OCI-M1 (cell line): ENCODE results near the gene NR1D1.
"Not testable (repeated sequence)": the region's sequence is repeated elsewhere in the genome, so short reads cannot be mapped to it uniquely, and the experiment has no call there.

Experiments
- DNase-seq: peaks from one replicate; lab custom pipeline; 2025; lab: John Stamatoyannopoulos, UW

The NR1D1 gene

DNA sequence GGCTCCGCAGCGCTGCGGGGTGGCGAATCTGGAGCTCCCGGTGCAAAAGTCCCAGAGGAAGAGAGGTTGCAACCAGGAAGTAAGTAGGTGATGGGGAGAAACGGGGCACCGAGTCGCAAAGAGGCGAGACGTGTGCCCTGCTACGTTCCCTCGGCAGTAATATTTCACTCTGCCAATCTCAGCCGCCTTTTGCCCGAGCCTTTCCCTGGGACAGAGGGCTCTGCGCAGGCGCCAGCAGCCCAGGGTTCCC is at the start of gene NR1D1:
Gene NR1D1, minus strand, starts transcription at position 171 of the 250 bp plus-strand sequence. CDS start 495 bp downstream, outside the sequence.
- DNase-seq = no peak

DNA sequence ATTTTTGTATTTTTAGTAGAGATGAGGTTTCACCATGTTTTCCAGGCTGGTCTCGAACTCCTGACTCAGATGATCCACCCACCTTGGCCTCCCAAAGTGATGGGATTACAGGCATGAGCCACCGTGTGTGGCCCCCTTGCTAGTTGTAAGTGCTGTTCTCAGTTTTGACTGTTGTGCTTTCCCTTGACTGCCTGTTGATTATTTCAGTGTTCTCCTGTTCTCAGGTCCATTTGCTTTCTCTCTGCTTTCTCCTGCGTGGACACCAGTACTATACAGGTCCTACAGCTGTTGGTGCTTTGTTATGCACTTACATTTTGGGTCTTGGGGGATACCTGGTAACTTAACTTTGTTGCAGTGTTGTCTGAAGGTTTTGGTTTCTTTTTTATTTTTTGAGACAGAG is 48.1 kb upstream of the NR1D1 start:
- DNase-seq = no peak

GRCh38 chr17:40145476-40145875 is 45.1 kb upstream of the NR1D1 start:
- DNase-seq = no peak

- not testable (repeated sequence) for DNase-seq
These were observed 42.8 kb upstream of the NR1D1 start for GRCh38 chr17:40143166-40143565.

- no peak for DNase-seq
These were observed 39.2 kb upstream of the NR1D1 start for GRCh38 chr17:40139566-40140058.

GRCh38 chr17:40135817-40136216 is 35.4 kb upstream of the NR1D1 start:
- DNase-seq = no peak

DNA sequence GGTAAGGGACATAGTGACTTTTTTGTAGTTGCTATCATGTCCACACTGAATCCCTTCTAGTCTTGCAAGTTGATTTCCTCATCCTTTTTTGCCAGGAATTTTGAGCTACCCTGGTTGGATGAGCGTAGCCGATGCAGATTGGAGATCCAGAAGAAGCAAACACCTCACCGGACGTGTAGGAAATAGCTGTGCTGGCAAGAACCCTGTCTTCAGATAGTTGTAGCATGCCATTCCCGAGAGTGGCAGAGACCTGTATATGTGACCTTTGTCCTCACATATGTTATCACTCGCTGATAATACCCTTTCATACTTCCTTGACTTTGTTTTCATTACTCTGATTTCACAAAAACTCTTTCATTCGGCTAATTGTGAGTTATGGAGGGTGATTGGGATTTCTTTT is 33.8 kb upstream of the NR1D1 start:
- DNase-seq = no peak

DNA sequence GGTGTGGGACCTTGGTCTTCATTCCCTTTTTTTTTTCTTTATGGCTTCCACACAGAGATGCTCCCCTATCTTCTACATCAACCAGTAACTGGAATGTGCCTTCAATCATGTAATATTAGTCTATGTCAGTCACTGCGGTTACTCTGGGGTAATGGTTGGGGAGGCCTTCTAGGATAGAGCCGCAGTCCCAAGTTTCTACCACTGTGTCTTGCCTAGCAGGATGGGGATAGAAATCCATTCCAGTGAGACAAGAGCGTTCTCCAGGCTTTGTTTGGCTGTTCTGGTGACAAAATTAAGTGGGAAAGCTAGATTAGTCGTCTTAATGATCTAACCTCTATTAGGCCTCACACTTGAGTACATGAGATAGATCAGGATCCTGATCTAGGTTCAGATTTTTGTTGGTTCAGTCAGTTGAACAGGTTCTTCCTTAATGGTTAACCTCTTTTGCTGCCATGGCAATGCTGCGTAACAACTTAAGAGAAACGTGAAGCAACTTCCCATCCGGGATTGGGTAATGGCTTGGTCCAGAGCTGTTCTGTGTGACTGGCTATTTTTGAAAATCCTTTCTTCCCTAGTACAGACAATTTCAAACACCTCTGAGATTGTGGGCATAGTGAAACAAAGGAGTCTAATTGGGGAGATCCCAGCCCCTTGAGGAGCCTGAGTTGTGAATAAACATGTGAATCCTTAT is 30.1 kb upstream of the NR1D1 start:
- DNase-seq = no peak

- no peak for DNase-seq
These were observed 29.1 kb upstream of the NR1D1 start for GRCh38 chr17:40129498-40129897.

- DNase-seq = peak; percentile 38
These were observed 24.1 kb upstream of the NR1D1 start for GRCh38 chr17:40124279-40125141.

- no peak for DNase-seq
These were observed 23.4 kb upstream of the NR1D1 start for GRCh38 chr17:40123811-40124114.

GRCh38 chr17:40122999-40123810 is 22.8 kb upstream of the NR1D1 start:
- DNase-seq = peak; percentile 80

DNA sequence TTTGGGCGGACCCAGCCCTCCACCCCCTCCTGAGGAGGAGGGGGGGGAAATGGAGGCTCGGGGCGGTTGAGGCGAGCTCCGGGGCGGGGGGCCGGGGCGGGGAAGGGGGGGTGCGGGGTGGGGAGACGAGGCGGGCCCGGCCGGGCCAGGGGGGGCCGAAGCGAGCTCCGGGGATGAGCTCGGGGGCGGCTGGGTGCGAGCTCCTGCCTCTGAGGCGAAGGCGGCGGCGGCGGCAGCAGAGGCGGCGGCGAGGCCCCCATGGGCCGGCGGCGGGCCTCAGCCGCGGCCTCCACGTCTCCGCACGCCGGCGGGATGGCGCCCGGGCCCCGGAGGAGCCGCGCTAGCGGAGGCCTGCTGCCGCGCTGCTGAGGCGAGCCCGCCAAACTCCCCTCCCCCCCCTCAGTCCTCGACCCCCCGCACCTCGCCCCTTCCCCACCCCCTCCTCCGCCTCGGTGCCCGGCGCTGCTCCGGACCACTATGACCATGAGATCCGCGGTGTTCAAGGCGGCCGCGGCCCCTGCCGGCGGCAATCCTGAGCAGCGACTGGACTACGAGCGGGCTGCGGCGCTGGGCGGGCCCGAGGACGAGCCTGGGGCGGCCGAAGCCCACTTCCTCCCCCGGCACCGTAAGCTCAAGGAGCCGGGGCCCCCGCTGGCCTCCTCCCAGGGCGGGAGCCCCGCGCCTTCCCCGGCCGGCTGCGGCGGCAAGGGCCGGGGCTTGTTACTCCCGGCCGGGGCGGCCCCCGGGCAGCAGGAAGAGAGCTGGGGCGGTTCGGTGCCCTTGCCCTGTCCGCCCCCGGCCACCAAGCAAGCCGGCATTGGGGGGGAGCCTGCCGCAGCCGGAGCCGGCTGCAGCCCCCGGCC is 22.0 kb upstream of the NR1D1 start:
- peak; percentile 62 for DNase-seq

DNA sequence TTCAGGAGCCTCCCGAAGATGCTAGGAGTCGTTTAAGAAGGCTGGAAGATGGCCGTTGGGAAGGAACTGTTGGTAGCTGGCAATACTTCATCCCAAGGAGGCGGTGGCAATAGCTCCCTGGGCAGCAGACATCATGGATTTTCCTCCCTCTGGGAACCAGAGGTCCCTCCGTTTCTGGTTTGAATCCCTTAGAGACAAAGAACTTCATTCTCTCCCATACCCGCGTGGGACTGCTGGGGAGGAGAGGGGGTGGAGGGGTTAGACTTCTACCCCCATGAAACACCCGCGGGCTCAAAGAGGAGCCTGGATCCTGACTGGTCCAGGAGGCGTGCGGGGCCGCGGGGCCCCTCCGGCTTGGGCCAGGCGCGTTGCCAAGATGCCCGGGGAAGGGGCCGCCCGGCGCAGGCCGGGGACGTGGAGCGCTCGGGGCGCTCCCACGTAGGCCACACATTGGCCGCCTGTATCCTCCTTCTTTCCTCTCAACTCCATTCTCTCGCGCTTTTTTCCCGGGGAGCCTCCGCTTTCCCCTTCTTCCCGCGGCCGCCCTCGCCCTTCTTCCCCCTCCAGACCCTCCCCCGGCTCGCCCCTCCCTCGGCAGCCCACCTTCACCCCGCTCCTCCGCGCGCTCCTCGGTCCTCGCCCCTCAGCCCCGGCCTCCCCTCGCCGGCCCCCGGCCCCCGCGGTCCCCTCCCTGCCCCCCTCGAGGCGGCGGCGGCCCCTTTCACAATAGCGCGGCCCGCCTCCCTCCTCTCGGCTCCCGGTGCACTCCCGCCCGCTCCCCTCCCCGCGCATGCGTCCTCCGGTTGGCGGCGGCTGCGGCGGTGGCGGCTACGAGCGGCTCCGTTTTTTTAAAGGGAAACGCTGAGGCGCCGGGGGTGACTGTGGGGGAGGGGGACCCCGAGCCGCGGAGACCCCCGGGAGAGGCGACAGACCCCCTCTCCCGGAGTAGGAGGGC is 21.1 kb upstream of the NR1D1 start, which contains the start of gene MSL1:
Gene MSL1, plus strand, starts transcription at position 791 of the 955 bp plus-strand sequence. CDS start 642 bp downstream, outside the sequence.
- peak; percentile 82 for DNase-seq

DNA sequence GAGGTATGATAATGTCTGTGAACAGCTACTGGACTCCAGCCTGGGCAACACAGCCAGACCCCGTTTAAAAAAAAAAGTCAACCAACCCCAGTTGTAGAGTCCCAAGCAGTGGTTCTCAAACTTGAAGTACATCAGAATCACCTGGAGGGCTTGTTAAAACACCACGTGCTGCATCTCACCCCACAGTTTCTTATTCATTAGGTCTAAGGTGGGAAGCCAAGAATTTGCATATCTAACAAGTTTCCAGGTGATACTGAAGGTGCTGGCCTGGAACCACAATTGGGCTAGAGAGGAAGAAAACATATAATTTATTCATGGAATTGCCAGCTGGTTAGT is 14.7 kb upstream of the NR1D1 start:
- DNase-seq = no peak

DNA sequence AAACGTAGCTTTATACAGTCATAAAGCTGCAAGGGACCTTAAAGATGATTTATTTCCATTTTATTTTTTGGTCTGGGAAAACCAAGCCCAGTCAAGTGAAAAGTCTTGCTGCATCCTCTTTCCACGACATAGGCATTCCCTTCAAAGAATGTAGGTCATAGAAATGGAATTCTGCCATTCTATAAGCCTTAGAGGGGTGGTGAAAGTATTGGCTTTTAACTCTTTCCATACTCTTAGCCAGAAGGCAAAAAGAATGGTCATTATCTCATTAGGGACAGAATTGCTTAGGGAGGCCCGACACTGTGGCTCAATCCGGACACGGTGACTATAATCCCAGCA is 13.5 kb upstream of the NR1D1 start:
- DNase-seq = no peak

DNA sequence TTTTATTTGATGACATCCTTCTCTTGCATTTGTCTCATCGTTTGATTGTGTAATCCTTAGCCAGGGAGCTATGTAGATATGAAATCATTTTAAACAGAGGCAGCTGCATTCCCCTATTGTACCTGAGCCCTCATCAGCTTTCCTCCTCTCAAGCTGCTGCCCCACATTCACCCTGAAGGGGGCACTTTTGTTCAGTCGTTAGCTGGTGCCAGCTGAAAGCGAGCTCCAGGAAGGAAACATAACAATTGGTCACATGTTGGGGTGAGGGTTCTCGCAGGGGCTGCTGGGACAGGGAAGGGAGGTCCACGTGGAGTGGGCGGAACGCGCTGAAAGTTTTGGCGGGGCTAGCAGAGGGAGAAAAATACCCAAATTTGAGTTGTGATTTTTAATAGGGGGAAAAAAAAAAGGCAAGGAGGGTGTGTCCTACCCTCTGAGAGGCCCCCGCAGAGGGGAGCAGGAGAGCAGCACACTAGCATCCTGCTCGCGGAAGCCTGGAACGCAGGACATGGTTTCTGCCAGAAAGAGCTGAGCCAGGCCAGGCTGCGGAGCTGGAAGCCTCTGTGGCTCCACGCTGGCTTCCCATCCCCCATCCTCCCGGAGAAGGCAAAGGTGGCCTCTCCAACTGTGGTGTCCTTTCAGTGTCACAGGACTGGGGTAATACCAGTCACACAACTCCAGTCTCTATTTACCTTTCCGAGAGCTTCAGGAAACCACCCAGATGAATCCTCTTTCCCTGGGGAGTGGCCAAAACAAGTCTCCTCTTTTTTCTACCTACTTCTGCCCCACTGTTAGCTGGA is 12.9 kb upstream of the NR1D1 start:
- peak; percentile 98 for DNase-seq

DNA sequence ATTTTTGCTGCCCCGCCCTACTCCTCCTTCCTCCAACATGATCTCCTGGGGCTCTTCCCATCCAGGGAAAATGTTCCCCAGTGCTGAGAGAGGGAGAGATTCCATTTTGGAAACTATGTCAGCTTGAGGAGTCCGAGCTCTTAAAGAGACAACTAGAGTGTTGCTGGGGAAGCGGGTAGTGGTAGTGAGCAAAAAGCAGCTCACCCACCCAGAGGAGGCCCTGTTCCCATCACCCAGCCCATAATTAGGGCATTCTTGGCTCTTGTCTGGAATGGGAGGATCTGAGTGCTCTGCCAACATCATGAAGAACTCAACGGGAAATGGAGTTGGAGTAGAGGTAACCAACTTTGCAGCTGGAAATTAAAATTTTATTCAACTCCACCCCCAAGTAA is 12.3 kb upstream of the NR1D1 start:
- peak; percentile 59 for DNase-seq

DNA sequence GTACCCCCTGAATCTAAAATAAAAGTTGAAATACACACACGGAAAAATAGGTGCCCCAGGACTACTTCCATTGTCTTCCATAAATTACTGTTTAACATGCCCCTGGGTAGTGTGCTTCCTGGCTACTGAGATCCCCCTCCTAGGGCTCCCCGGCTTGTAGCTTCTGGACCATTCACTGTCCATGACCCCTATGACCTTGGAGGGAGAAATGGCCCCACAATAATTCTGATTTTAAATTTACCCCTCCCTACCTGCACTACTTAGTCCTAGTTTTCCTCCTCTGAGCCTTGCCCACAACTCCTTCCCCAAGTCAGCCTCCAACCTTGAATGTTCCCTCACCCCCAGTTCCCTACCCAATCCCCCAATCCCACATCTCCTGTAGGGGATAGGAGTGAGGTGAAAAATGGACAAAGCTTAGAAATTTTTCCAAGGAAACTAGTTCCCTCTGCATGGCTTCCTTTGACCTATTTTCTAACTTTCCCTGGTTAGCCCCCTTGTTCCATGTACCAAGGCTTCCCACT is 11.9 kb upstream of the NR1D1 start:
- no peak for DNase-seq
